Mucosa of descending colon (tissue), 3 donors: ENCODE measurements around the gene NBAS. TPM values are rescaled to one million over a fixed set of nuclear protein-coding genes. Genes with fewer than 3 reads are reported as not detected.

ENCODE experiments used
- ATAC-seq: fragments of 200-7000 bp; cut with Tn5 transposase; one replicate; pipeline ENCODE4 v1.9.1; 2020; ENCODE audit warnings: mild to moderate bottlenecking, moderate library complexity
- DNase-seq, 3 donors: peaks; one replicate each; pipeline ENCODE4 v3.0.0-alpha.2; 2020
- H3K36me3 ChIP-seq: fragments of 200-600 bp; one replicate; pipeline ENCODE4 v1.8.0; 2021; ENCODE audit warnings: low read depth, mild to moderate bottlenecking
- H3K4me1 ChIP-seq: fragments of 200-600 bp; one replicate; pipeline ENCODE4 v1.8.0; 2021; ENCODE audit warnings: low read depth, mild to moderate bottlenecking
- H3K4me3 ChIP-seq: fragments of 200-600 bp; one replicate; pipeline ENCODE4 v1.8.0; 2021; ENCODE audit warnings: mild to moderate bottlenecking
- H3K9me3 ChIP-seq: fragments of 200-600 bp; one replicate; pipeline ENCODE4 v1.8.0; 2021; ENCODE audit warnings: mild to moderate bottlenecking
- intact Hi-C, 2 donors: fragments of 100-400 bp; cut with DNase I in 1 of 2; cut with micrococcal nuclease in 1 of 2; formaldehyde crosslinking; loops; one replicate each; pipeline versions ENCODE4 v1.11.0 to v1.11.1; 2022; cut with DNase I, micrococcal nuclease
- total RNA-seq, 3 donors: library from RNA; stranded (reverse); fragmentation: NEBNext Ultra II Directional in 2 of 3; extraction: Animal tissue kit (Norgen Biotek cat#: 25700) in 2 of 3; gene quantifications; one replicate each; pipeline versions ENCODE4 v1.2.1 to v1.2.4, GENCODE V29; 2021 to 2023
- TF ChIP-seq, protein P1 (sequence below): fragments of 200-600 bp; IDR thresholded peaks from one replicate; pipeline ENCODE4 v1.8.0; 2022; ENCODE audit warnings: antibody characterized with exemption, mild to moderate bottlenecking
- donor health status: DM: no; HTN: no; CAD: no; lungs with moderate emphysema.
- donor health status: DM: no; HTN: no; CAD: no.
- donor health status: DM: no; HTN: yes; CAD: no.

NBAS gene
- total RNA-seq, 3 donors from 2014 or later, result 25.8 to 50.2 (median 32.8) TPM

DNA sequence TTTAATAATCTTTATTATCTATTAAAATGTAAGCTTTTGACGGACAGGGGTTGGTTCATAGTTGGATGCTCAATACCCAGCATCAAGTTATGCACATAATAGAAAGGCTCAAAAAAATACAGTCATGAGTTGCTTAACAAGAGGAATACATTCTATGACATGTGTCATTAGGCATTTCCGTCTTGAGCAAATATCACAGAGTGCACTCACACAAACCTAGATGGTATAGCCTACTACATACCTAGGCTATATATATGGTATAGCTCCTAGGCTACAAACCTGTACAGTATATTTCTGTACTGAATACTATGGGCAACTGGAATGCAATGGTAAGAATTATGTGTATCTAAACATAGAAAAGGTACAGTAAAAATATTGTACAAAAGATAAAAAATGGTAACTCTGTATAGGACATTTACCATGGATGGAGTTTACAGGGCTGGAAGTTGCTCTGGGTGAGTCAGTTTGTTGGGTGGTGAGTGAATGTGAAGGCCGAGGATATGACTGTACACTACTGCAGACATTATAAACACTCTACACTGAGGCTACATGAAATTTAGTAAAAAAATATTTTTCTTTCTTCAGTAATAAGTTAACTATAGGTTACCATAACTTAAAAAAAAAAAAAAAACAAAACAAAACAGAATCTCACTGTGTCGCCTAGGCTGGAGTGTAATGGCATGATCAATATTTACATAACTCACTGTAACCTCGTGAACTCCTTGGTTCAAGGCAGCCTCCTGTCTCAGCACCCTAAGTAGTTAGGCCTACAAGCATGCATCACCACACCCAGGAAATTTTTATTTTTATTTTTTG lies 201.2 kb downstream of the NBAS start:
- H3K4me1 ChIP-seq, result no peaks in the 10 kb centered on the region
- H3K9me3 ChIP-seq, result no peaks in the 10 kb centered on the region
- DNase-seq (no peak), ATAC-seq (peak; percentile 39)
- no peak overlapping the region for H3K4me3 ChIP-seq
- TF ChIP-seq, protein P1, sequence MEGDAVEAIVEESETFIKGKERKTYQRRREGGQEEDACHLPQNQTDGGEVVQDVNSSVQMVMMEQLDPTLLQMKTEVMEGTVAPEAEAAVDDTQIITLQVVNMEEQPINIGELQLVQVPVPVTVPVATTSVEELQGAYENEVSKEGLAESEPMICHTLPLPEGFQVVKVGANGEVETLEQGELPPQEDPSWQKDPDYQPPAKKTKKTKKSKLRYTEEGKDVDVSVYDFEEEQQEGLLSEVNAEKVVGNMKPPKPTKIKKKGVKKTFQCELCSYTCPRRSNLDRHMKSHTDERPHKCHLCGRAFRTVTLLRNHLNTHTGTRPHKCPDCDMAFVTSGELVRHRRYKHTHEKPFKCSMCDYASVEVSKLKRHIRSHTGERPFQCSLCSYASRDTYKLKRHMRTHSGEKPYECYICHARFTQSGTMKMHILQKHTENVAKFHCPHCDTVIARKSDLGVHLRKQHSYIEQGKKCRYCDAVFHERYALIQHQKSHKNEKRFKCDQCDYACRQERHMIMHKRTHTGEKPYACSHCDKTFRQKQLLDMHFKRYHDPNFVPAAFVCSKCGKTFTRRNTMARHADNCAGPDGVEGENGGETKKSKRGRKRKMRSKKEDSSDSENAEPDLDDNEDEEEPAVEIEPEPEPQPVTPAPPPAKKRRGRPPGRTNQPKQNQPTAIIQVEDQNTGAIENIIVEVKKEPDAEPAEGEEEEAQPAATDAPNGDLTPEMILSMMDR, result no peak
- no peaks in the 10 kb centered on the region for H3K36me3 ChIP-seq
- intact Hi-C loops, result no loop called here

DNA sequence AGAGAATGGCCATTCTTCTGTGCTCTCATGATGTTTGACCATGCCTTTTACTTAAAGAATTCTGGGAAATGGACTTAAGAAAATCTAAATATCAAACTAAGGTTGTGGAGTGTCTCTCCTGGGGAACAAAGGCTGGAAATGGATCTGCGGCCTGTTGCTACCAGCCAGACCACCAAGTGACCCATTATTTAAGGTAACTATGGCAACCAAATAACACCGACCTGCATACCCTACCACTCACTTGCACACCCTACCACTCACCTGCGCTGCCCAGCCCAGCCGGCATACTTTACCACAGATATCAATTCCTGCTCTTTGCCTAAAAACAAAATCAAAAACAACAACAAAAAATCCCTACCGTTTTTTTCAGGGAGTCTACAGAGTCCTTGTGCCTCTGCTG lies 203.2 kb downstream of the NBAS start:
- no peaks in the 10 kb centered on the region for H3K4me1 ChIP-seq
- H3K36me3 ChIP-seq, result no peaks in the 10 kb centered on the region
- no peak for DNase-seq
- no peak overlapping the region for H3K4me3 ChIP-seq
- no peak for ATAC-seq
- intact Hi-C loops, result no loop called here
- no peaks in the 10 kb centered on the region for H3K9me3 ChIP-seq
- TF ChIP-seq, protein P1, result no peak

DNA sequence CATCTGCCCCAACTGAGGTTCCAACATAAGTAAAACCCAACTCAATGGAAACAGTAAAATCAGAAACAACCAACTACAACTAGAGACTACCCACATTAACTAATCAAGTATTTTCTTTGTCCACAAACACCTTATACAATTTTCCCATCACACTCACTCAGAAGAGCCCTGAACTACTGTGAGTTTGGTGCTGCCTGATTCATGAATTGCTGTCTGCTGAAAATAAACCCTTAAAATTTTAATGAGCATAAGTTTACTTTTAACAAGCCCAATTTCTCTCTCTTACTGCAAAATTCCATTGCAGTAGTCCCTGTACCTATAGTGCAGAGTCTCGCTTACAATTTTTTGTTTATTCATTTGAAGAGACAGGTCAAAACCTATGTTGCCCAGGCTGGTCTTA lies 203.9 kb downstream of the NBAS start:
- H3K4me3 ChIP-seq, result no peak overlapping the region
- no peaks in the 10 kb centered on the region for H3K4me1 ChIP-seq
- no peak for DNase-seq
- no peak for ATAC-seq
- H3K36me3 ChIP-seq, result no peaks in the 10 kb centered on the region
- no peaks in the 10 kb centered on the region for H3K9me3 ChIP-seq
- TF ChIP-seq, protein P1, result no peak
- intact Hi-C loops, result no loop called here

DNA sequence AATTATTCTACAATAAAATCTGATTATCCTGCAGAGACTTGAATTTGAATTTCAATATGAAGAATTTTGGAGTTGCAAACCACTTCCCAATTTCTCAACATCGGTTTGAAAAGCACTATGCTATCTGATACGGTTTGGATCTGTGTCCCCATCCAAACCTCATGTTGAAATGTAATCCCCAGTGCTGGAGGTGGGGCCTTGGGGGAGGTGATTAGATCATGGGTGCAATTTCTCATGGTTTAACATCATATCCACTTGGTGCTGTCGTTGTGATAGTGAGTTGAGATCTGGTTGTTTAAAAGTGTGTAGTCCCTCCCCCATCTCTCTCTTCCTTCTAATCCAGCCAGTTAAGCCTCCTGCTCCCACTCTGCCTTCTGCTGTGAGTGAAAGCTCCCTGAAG lies 205.7 kb downstream of the NBAS start:
- ATAC-seq, result no peak
- TF ChIP-seq, protein P1, result no peak
- Histone ChIP-seq H3K4me1 (no peaks in the 10 kb centered on the region), H3K9me3 (no peaks in the 10 kb centered on the region), H3K36me3 (no peaks in the 10 kb centered on the region), H3K4me3 (no peak overlapping the region)
- no peak for DNase-seq
- intact Hi-C loops, result no loop called here

DNA sequence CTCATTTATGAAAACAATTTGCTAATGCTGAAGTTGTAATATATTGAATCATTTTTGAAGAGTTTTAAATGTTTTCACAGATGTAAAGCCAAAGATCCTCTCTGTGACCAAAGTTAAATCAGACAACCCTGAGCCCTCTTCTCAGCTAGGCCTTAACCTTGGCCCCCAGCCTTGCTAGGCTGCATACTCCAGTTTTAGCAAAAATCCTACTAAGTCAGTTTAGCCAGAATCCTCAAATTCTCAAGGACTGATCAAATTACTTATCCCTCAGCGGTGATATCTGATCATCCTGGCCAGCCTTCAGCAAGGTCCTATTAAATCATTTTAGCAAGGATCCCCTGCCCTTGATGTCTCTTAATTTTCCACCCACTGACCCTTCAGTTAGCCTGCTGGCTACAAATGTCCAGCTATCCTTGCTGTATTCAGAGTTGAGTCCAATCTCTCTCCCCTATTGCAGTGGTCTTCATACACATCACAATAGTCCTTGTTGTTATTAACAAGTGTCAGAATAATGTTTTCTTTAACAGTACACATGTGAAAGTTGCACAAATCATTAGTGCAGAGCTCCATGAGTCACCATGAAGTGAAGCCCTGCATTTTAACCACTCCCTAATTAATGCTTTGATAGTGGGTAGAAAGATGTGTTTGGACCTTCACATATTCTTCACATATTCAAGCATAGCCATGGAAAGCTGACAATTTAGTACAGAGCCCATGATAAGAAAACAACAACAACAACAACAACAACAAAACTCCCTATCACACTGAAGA lies 206.4 kb downstream of the NBAS start:
- no peaks in the 10 kb centered on the region for H3K36me3 ChIP-seq
- H3K9me3 ChIP-seq, result no peaks in the 10 kb centered on the region
- DNase-seq (no peak), ATAC-seq (no peak)
- intact Hi-C loops, result no loop called here
- no peaks in the 10 kb centered on the region for H3K4me1 ChIP-seq
- TF ChIP-seq, protein P1, result no peak
- no peak overlapping the region for H3K4me3 ChIP-seq
